ENCODE measurements around the gene HSPA2.

- no peak for TF ChIP-seq POLR2A (IDR thresholded peaks at IDR 0.05; ENCODE audit: low read depth, low read length)
- TF ChIP-seq POLR2AphosphoS5 (IDR thresholded peaks at IDR 0.05; ENCODE audit: low read depth, low read length) = no peak
- no peak for TF ChIP-seq TAF1 (IDR thresholded peaks at IDR 0.05; ENCODE audit: low read depth, low read length)
These were observed 9.0 kb upstream of the HSPA2 start for GRCh38 chr14:64531567-64531966.
